Adipocyte (in vitro differentiated cells): ENCODE measurements around the gene AGRN.
"Not testable (repeated sequence)": the region's sequence is repeated elsewhere in the genome, so short reads cannot be mapped to it uniquely, and the experiment has no call there.

Source experiments
- DNase-seq: peaks from one replicate; pipeline ENCODE4 v3.0.0-alpha.2; 2015; ENCODE audit warnings: low read depth
- H3K27me3 ChIP-seq: replicated peaks from 2 replicates; pipeline ENCODE4 v1.7.0; 2013; ENCODE audit warnings: mild to moderate bottlenecking, low read length, moderate library complexity; ENCODE audit not compliant: control insufficient read depth, insufficient read depth
- H3K36me3 ChIP-seq: 2 replicates; pipeline ENCODE4 v1.7.0; 2013; ENCODE audit warnings: low read length, mild to moderate bottlenecking, moderate library complexity; ENCODE audit not compliant: control insufficient read depth, insufficient read depth, severe bottlenecking
- H3K4me1 ChIP-seq: 2 replicates; pipeline ENCODE4 v1.7.0; 2013; ENCODE audit warnings: mild to moderate bottlenecking, low read length, moderate library complexity; ENCODE audit not compliant: control insufficient read depth, insufficient read depth
- H3K4me3 ChIP-seq: 2 replicates; pipeline ENCODE4 v1.7.0; 2013; ENCODE audit warnings: mild to moderate bottlenecking, low read length, moderate library complexity
- H3K9ac ChIP-seq: 2 replicates; pipeline ENCODE4 v1.7.0; 2013; ENCODE audit warnings: mild to moderate bottlenecking, low read length, moderate library complexity
- H3K9me3 ChIP-seq: 2 replicates; pipeline ENCODE4 v1.7.0; 2013; ENCODE audit warnings: mild to moderate bottlenecking, low read length, moderate library complexity; ENCODE audit not compliant: control insufficient read depth

AGRN gene

DNA sequence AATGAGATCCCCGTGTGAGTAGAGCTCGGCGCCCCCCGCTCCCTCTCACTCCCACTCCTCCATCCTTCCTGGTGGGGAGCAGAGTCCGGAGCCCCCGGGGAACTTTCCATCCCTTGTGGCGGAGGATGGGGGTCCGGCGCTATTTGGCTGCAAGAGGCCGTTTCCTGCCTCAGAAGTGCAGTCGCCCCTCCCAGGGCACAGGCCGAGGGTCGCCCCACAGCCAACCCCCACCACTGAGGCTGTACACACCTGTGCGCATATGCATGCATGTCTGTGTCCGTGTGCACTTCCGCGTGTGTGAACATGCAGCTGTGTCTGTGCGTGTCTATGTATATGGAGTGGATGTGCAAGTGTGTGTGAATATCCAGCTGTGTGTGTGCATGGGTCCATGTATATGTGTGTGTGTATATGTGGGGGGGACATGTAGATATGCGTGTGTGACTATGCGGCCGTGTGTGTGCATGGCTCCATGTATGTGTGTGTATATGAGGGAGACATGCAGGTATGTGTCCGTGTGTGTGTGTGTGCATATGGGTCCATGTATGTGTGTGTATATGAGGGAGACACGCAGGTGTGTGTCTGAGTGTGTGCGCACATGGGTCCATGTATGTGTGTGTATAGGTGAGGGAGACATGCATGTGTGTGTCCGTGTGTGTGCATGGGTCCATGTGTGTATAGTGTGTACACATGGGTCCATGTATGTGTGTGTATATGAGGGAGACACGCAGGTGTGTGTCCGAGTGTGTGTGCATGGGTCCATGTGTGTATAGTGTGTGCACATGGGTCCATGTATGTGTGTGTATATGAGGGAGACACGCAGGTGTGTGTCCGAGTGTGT lies 32.3 kb downstream of the AGRN start:
- DNase-seq: no peak
- H3K9ac ChIP-seq: no peak overlapping the region
- H3K27me3 ChIP-seq: peaks cover 6% of the 10 kb centered on the region
- H3K4me1 ChIP-seq: no peaks in the 10 kb centered on the region
- H3K9me3 ChIP-seq: no peaks in the 10 kb centered on the region
- no peak overlapping the region for H3K4me3 ChIP-seq
- H3K36me3 ChIP-seq: no peaks in the 10 kb centered on the region

DNA sequence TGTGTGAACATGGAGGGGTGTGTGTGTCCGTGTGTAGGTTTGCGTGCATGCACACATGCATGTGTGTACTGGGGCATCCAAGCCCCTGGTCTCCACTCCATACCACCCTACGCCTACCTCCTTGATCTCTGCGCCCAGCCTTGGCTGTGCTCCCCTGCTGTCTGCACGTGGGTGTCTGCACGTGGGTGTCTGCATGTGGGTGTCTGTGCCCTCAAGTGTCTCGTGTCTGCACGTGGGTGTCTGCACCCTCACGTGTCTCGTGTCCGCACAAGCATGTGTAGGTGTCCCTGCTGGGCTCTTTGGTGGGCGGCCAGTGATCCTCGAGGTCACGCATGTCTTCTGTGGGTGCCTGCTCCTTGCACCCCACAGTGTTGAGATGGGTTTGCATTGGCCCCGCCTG lies 33.1 kb downstream of the AGRN start:
- H3K9me3 ChIP-seq: no peaks in the 10 kb centered on the region
- peaks cover 8% of the 10 kb centered on the region for H3K27me3 ChIP-seq

DNA sequence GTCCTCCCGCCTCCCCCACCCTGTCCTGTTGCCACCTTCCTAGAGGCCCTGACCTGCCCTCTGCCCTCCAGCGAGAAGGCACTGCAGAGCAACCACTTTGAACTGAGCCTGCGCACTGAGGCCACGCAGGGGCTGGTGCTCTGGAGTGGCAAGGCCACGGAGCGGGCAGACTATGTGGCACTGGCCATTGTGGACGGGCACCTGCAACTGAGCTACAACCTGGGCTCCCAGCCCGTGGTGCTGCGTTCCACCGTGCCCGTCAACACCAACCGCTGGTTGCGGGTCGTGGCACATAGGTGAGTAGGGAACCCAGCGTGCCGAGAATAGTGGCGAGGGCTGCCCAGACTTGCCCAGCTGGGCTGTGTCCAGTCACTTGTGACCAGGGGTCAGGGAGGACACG lies 33.8 kb downstream of the AGRN start:
- no peak for DNase-seq
- Histone ChIP-seq H3K27me3 (peaks cover 12% of the 10 kb centered on the region), H3K36me3 (no peaks in the 10 kb centered on the region), H3K4me3 (no peak overlapping the region), H3K9me3 (no peaks in the 10 kb centered on the region), H3K9ac (no peak overlapping the region), H3K4me1 (no peaks in the 10 kb centered on the region)

More for the DNA sequence above, 33.1 kb downstream of the AGRN start:
- H3K4me3 ChIP-seq: no peak overlapping the region
- no peaks in the 10 kb centered on the region for H3K36me3 ChIP-seq
- H3K4me1 ChIP-seq: no peaks in the 10 kb centered on the region
- DNase-seq: no peak
- no peak overlapping the region for H3K9ac ChIP-seq

- no peak overlapping the region for H3K4me3 ChIP-seq
- no peaks in the 10 kb centered on the region for H3K9me3 ChIP-seq
- H3K27me3 ChIP-seq: peaks cover 12% of the 10 kb centered on the region
- no peaks in the 10 kb centered on the region for H3K36me3 ChIP-seq
- DNase-seq: no peak
- H3K4me1 ChIP-seq: no peaks in the 10 kb centered on the region
- H3K9ac ChIP-seq: no peak overlapping the region
Measured at GRCh38 chr1:1054099-1054700, 34.3 kb downstream of the AGRN start.

- H3K9me3 ChIP-seq: no peaks in the 10 kb centered on the region
- H3K4me1 ChIP-seq: no peaks in the 10 kb centered on the region
- no peak overlapping the region for H3K9ac ChIP-seq
- H3K4me3 ChIP-seq: no peak overlapping the region
- H3K27me3 ChIP-seq: peaks cover 12% of the 10 kb centered on the region
- no peak for DNase-seq
- no peaks in the 10 kb centered on the region for H3K36me3 ChIP-seq
Measured at GRCh38 chr1:1054971-1055370, 35.1 kb downstream of the AGRN start.

- no peak for DNase-seq
- no peak overlapping the region for H3K4me3 ChIP-seq
- no peaks in the 10 kb centered on the region for H3K4me1 ChIP-seq
- peaks cover 15% of the 10 kb centered on the region for H3K27me3 ChIP-seq
- no peaks in the 10 kb centered on the region for H3K36me3 ChIP-seq
- H3K9me3 ChIP-seq: no peaks in the 10 kb centered on the region
- H3K9ac ChIP-seq: no peak overlapping the region
Measured at GRCh38 chr1:1055841-1056736, 36.2 kb downstream of the AGRN start.

DNA sequence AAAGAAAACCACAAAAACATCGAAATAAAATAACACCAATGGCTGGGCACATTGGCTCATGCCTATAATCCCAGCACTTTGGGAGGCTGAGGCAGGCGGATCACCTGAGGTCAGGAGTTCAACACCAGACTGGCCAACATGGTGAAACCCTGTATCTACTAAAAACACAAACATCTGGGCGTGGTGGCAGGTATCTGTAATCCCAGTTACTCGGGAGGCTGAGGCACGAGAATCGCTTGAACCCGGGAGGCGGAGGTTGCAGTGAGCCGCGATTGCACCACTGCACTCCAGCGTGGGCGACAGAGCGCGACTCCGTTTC lies 37.8 kb downstream of the AGRN start:
- H3K4me3 ChIP-seq, H3K36me3 ChIP-seq, H3K4me1 ChIP-seq, H3K9ac ChIP-seq, H3K9me3 ChIP-seq, DNase-seq: not testable (repeated sequence)
- peaks cover 20% of the 10 kb centered on the region for H3K27me3 ChIP-seq

DNA sequence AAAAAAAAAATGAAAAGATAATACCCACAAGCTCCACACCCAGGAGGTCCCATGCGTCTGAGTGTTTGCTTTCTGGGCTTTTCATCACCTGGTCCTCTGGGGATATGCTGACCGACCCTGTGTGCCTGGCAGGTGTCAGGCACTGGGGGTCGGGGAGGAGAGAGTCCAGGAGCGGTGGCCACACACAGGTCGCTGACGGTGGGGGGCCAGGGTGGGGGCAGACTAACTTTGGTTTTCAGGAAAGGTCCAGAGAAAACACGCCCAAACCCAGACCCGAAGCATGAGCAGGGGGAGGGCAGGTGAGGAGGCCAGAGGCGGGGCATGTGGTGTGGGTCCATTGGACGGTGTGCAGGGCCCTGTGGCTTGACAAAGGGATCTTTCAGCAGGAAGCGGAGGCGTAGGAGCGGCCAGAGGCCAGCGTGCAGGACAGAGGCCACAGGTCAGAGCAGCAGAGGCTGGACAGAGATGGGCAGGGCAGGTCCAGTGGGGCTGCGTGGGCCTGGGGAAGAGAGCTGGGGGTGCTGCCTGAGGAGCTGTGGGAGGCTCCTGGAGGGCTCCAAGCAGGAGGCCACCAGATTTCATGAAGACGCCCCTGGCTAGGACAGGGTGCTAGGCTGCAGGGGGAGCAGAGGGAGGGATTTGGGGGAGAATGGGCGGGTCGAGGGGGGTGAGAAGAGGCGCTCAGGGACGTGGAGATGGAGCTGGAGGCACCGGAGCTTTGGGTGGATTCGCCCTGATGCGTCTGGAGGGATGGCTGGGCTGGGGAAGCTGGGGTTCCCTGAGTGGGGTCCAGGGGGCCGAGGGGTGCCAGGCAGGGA lies 38.4 kb downstream of the AGRN start:
- no peaks in the 10 kb centered on the region for H3K36me3 ChIP-seq
- H3K9me3 ChIP-seq: no peaks in the 10 kb centered on the region
- no peak overlapping the region for H3K9ac ChIP-seq
- H3K4me1 ChIP-seq: no peaks in the 10 kb centered on the region
- no peak for DNase-seq
- H3K27me3 ChIP-seq: peaks cover 25% of the 10 kb centered on the region
- no peak overlapping the region for H3K4me3 ChIP-seq

DNA sequence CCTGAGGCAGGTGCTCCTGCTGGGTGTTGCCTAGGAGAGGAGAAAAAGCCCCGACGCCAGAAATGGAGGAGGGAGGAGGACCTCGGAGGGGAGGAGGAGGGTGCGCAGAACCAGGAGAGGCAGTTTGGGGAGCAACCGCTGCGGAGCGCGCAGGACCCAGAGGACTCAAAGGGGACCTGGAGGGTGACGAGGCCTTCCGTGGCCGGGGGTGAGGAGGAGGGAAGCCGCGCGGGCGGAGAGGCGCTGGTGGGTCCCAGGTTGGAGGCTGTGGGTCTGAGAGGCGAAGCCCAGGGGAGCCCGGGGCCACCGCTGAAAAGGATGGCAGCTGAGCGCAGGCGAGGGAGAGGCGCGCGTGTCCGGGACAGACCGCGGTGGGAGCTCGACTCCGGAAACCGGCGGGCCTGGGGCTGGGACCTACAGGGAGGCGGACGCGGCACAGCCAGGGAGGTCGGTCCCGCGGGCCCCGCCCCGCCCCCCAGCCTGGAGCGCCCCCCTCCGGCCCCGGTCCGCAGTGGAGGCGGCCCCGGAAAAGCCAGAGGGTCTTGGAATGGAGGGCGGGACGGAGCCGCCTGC lies 39.1 kb downstream of the AGRN start:
- H3K4me3 ChIP-seq: peak overlapping the region; percentile 47
- H3K36me3 ChIP-seq: no peaks in the 10 kb centered on the region
- H3K9me3 ChIP-seq: no peaks in the 10 kb centered on the region
- DNase-seq: peak; percentile 56
- H3K9ac ChIP-seq: no peak overlapping the region
- H3K4me1 ChIP-seq: no peaks in the 10 kb centered on the region
- H3K27me3 ChIP-seq: peaks cover 31% of the 10 kb centered on the region

GRCh38 chr1:1059494-1060280 lies 39.8 kb downstream of the AGRN start:
- peak; percentile 93 for DNase-seq
- Histone ChIP-seq H3K4me1 (no peaks in the 10 kb centered on the region), H3K36me3 (no peaks in the 10 kb centered on the region), H3K9ac (no peak overlapping the region), H3K27me3 (peaks cover 33% of the 10 kb centered on the region), H3K4me3 (peak overlapping the region; percentile 62), H3K9me3 (no peaks in the 10 kb centered on the region)
